Esophagus muscularis mucosa (tissue), 3 donors: ENCODE measurements around the gene DYNC1LI1.

Experiments used
- POLR2A ChIP-seq: fragments of 450-650 bp; IDR thresholded peaks from one replicate; pipeline ENCODE4 v1.6.1; 2017; ENCODE audit warnings: antibody characterized with exemption, moderate library complexity, mild to moderate bottlenecking, low read depth
- POLR2AphosphoS5 ChIP-seq, 2 donors: sonication (generic); formaldehyde crosslinking; IDR thresholded peaks; one replicate each; pipeline ENCODE4 v1.6.1; 2017; ENCODE audit warnings: antibody characterized with exemption in 2 of 2
- TF ChIP-seq, protein P1 (sequence below), 3 experiments: fragments of 200-600 bp in 2 of 3; fragments of 450-650 bp in 1 of 3; sonication (generic) in 2 of 3; IDR thresholded peaks; one replicate each; pipeline ENCODE4 v1.5.1; 2017 to 2019; ENCODE audit warnings: antibody characterized with exemption in 3 of 3, mild to moderate bottlenecking in 2 of 3, moderate library complexity in 1 of 3

- TF ChIP-seq POLR2AphosphoS5 (IDR thresholded peaks at IDR 0.05) (no peak), POLR2A (no peak)
- TF ChIP-seq, protein P1, sequence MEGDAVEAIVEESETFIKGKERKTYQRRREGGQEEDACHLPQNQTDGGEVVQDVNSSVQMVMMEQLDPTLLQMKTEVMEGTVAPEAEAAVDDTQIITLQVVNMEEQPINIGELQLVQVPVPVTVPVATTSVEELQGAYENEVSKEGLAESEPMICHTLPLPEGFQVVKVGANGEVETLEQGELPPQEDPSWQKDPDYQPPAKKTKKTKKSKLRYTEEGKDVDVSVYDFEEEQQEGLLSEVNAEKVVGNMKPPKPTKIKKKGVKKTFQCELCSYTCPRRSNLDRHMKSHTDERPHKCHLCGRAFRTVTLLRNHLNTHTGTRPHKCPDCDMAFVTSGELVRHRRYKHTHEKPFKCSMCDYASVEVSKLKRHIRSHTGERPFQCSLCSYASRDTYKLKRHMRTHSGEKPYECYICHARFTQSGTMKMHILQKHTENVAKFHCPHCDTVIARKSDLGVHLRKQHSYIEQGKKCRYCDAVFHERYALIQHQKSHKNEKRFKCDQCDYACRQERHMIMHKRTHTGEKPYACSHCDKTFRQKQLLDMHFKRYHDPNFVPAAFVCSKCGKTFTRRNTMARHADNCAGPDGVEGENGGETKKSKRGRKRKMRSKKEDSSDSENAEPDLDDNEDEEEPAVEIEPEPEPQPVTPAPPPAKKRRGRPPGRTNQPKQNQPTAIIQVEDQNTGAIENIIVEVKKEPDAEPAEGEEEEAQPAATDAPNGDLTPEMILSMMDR (IDR thresholded peaks at IDR 0.05) = no peak
Observed at GRCh38 chr3:32525720-32526119, 44.9 kb downstream of the DYNC1LI1 start.
